Stimulated activated naive B cell treated with anti-CD40 and anti-IgM and Interleukin-4, amounts not matched to agents 10 μg/mL and 1 μg/mL and 100 μg/mL, for 72 hours (primary cell): ENCODE data around the gene DDX3X.
"Not testable (repeated sequence)": the region's sequence is repeated elsewhere in the genome, so short reads cannot be mapped to it uniquely, and the experiment has no call there.

ENCODE experiments used
- ATAC-seq, 2 donors: fragments of 150-1000 bp; cut with Tn5 transposase; replicated peaks; 2 replicates each; pipeline ENCODE4 v1.10.0; 2021; ENCODE audit warnings: moderate library complexity in 1 of 2
- DNase-seq: peaks from one replicate; pipeline ENCODE4 v3.0.0; 2021
- H3K27ac Mint-ChIP-seq: one replicate; pipeline ENCODE4 v1.8.0; 2022; ENCODE audit warnings: mild to moderate bottlenecking, mixed read lengths
- H3K27me3 Mint-ChIP-seq, 2 donors: one replicate each; pipeline ENCODE4 v1.8.0; 2022; ENCODE audit warnings: mixed read lengths in 2 of 2
- H3K36me3 Mint-ChIP-seq, 2 donors: one replicate each; pipeline ENCODE4 v1.8.0; 2022; ENCODE audit warnings: mixed read lengths in 2 of 2, mild to moderate bottlenecking in 1 of 2
- H3K4me1 Mint-ChIP-seq, 2 donors: one replicate each; pipeline ENCODE4 v1.8.0; 2022; ENCODE audit warnings: mixed read lengths in 2 of 2, mild to moderate bottlenecking in 1 of 2
- H3K4me3 Mint-ChIP-seq, 2 donors: one replicate each; pipeline ENCODE4 v1.8.0; 2022; ENCODE audit warnings: mild to moderate bottlenecking in 2 of 2, mixed read lengths in 2 of 2, moderate library complexity in 1 of 2
- H3K9me3 Mint-ChIP-seq, 2 donors: one replicate each; pipeline ENCODE4 v1.8.0; 2022; ENCODE audit warnings: mixed read lengths in 2 of 2, mild to moderate bottlenecking in 1 of 2

DDX3X gene

DNA sequence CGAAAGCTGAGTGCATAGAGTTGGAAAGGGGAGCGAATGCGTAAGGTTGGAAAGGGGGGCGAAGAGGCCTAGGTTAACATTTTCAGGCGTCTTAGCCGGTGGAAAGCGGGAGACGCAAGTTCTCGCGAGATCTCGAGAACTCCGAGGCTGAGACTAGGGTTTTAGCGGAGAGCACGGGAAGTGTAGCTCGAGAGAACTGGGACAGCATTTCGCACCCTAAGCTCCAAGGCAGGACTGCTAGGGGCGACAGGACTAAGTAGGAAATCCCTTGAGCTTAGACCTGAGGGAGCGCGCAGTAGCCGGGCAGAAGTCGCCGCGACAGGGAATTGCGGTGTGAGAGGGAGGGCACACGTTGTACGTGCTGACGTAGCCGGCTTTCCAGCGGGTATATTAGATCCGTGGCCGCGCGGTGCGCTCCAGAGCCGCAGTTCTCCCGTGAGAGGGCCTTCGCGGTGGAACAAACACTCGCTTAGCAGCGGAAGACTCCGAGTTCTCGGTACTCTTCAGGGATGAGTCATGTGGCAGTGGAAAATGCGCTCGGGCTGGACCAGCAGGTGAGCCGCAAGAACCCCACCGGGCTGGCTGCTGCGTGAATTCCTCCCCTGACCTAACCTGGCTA lies at the start of gene DDX3X:
Gene DDX3X, plus strand, starts transcription at position 419 of the 619 bp plus-strand sequence. Its CDS starts 91 bp downstream, at position 510.
- peak within 1 kb of the TSS; percentile 96 to 99 for H3K4me3 Mint-ChIP-seq
- H3K27me3 Mint-ChIP-seq, result peaks cover 0 to 6% of the 10 kb centered on the region in 2 donors
- H3K9me3 Mint-ChIP-seq, result no peaks in the 10 kb centered on the region
- DNase-seq (peak; percentile 89), ATAC-seq (peak; percentile 68 to 69)
- H3K36me3 Mint-ChIP-seq, result peaks cover 24 to 49% of the 10 kb centered on the region in 2 donors
- peaks cover 10 to 35% of the 10 kb centered on the region in 2 donors for H3K4me1 Mint-ChIP-seq
- H3K27ac Mint-ChIP-seq, result peak within 1 kb of the TSS; percentile 100

DNA sequence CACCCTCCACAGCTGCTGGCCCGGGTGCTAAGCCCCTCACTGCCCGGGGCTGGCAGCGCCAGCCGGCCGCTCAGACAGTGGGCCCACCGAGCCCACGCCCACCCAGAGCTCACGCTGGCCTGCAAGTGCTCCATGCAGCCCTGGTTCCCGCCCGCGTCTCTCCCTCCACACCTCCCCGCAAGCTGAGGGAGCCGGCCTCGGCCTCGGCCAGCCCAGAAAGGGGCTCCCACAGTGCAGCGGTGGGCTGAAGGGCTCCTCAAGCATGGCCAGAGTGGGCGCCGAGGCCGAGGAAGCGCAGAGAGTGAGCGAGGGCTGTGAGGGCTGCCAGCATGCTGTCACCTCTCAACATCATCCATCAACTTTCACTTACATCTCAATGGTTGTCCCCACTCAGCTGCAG lies 48.0 kb upstream of the DDX3X start:
- not testable (repeated sequence) for H3K27me3 Mint-ChIP-seq, H3K4me1 Mint-ChIP-seq, H3K4me3 Mint-ChIP-seq, H3K27ac Mint-ChIP-seq, DNase-seq, H3K9me3 Mint-ChIP-seq, ATAC-seq, H3K36me3 Mint-ChIP-seq

GRCh38 chrX:41288641-41289040 lies 45.3 kb upstream of the DDX3X start:
- peaks cover 0 to 4% of the 10 kb centered on the region in 2 donors for H3K27me3 Mint-ChIP-seq
- peaks cover 4 to 5% of the 10 kb centered on the region in 2 donors for H3K9me3 Mint-ChIP-seq
- no peak for DNase-seq
- H3K36me3 Mint-ChIP-seq, result peaks cover 0 to 5% of the 10 kb centered on the region in 2 donors
- no peak overlapping the region for H3K4me3 Mint-ChIP-seq
- no peak for ATAC-seq
- peaks cover 4% of the 10 kb centered on the region in 2 donors for H3K4me1 Mint-ChIP-seq
- H3K27ac Mint-ChIP-seq, result no peak overlapping the region

DNA sequence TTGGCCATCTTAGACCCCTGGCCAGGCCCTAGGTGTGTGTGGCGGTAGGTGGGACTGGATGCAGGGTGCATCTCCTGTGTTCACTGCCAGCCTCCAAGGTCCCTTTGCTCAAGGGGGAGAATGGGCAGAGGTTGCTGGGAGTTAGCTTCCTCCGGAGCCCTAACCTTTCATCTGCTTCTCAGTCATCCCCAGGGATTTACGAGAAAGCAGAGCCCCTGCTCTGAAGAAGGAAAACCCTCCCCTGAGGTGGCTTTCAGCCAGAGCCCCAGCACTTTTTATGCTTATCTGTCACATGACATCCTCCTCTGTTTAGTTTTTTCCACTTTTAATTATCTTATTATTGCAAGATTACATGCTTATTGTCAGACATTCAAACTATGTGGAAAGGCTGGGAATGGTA lies 44.9 kb upstream of the DDX3X start:
- DNase-seq (no peak), ATAC-seq (no peak)
- Mint-ChIP-seq H3K27ac (no peak overlapping the region), H3K4me3 (no peak overlapping the region), H3K9me3 (peaks cover 4 to 5% of the 10 kb centered on the region in 2 donors), H3K27me3 (peaks cover 0 to 4% of the 10 kb centered on the region in 2 donors), H3K36me3 (peaks cover 0 to 5% of the 10 kb centered on the region in 2 donors), H3K4me1 (peaks cover 0 to 2% of the 10 kb centered on the region in 2 donors)

- ATAC-seq (no peak), DNase-seq (no peak)
- H3K4me3 Mint-ChIP-seq, result no peak overlapping the region
- H3K4me1 Mint-ChIP-seq, result peaks cover 0 to 2% of the 10 kb centered on the region in 2 donors
- peaks cover 4 to 5% of the 10 kb centered on the region in 2 donors for H3K9me3 Mint-ChIP-seq
- H3K36me3 Mint-ChIP-seq, result peaks cover 0 to 5% of the 10 kb centered on the region in 2 donors
- no peak overlapping the region for H3K27ac Mint-ChIP-seq
- H3K27me3 Mint-ChIP-seq, result peaks cover 0 to 4% of the 10 kb centered on the region in 2 donors
These were observed 42.7 kb upstream of the DDX3X start for GRCh38 chrX:41291309-41291708.

DNA sequence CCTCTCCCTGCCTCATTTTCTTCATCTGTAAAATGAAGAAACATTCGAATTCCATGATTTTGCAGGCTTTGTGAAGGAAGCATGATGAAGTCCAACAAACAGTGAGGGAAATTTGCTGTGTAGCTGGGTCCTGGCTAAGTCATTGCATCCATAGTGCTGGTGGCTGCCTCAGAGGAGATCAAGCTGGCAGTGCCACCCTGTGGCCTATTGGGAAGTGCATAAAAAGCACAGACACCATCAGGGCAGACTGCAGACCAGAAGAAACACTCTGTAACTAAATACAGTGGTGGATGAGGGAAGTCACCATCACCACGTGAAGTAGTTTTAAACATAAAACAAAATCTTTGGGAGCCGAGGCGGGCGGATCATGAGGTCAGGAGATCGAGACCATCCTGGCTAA lies 40.7 kb upstream of the DDX3X start:
- Mint-ChIP-seq H3K4me3 (no peak overlapping the region), H3K27ac (no peak overlapping the region), H3K27me3 (peaks cover 0 to 4% of the 10 kb centered on the region in 2 donors), H3K4me1 (peaks cover 5% of the 10 kb centered on the region in 2 donors), H3K9me3 (peaks cover 4 to 5% of the 10 kb centered on the region in 2 donors), H3K36me3 (peaks cover 0 to 5% of the 10 kb centered on the region in 2 donors)
- DNase-seq (no peak), ATAC-seq (peak in 1 of 2 donors; percentile 66)

GRCh38 chrX:41300758-41301437 lies 33.1 kb upstream of the DDX3X start:
- DNase-seq, result no peak
- ATAC-seq, result no peak
- H3K27me3 Mint-ChIP-seq, result peaks cover 0 to 11% of the 10 kb centered on the region in 2 donors
- H3K9me3 Mint-ChIP-seq, result no peaks in the 10 kb centered on the region
- no peak overlapping the region for H3K27ac Mint-ChIP-seq
- H3K36me3 Mint-ChIP-seq, result no peaks in the 10 kb centered on the region
- peaks cover 15 to 16% of the 10 kb centered on the region in 2 donors for H3K4me1 Mint-ChIP-seq
- H3K4me3 Mint-ChIP-seq, result no peak overlapping the region

- Mint-ChIP-seq H3K27ac (no peak overlapping the region), H3K9me3 (no peaks in the 10 kb centered on the region), H3K4me1 (peaks cover 15 to 16% of the 10 kb centered on the region in 2 donors), H3K36me3 (no peaks in the 10 kb centered on the region), H3K4me3 (no peak overlapping the region), H3K27me3 (peaks cover 0 to 11% of the 10 kb centered on the region in 2 donors)
- DNase-seq (no peak), ATAC-seq (peak; percentile 49 to 77)
These were observed 32.5 kb upstream of the DDX3X start for GRCh38 chrX:41301438-41301824.

GRCh38 chrX:41302370-41302769 lies 31.6 kb upstream of the DDX3X start:
- H3K9me3 Mint-ChIP-seq, result no peaks in the 10 kb centered on the region
- no peak overlapping the region for H3K4me3 Mint-ChIP-seq
- peaks cover 15 to 16% of the 10 kb centered on the region in 2 donors for H3K4me1 Mint-ChIP-seq
- no peak for DNase-seq
- H3K36me3 Mint-ChIP-seq, result no peaks in the 10 kb centered on the region
- ATAC-seq, result no peak
- no peak overlapping the region for H3K27ac Mint-ChIP-seq
- H3K27me3 Mint-ChIP-seq, result peaks cover 0 to 11% of the 10 kb centered on the region in 2 donors

- Mint-ChIP-seq H3K36me3 (no peaks in the 10 kb centered on the region), H3K4me3 (no peak overlapping the region), H3K27me3 (peaks cover 0 to 11% of the 10 kb centered on the region in 2 donors), H3K4me1 (peaks cover 14% of the 10 kb centered on the region in 2 donors), H3K27ac (no peak overlapping the region), H3K9me3 (no peaks in the 10 kb centered on the region)
- DNase-seq (no peak), ATAC-seq (no peak)
These were observed 30.9 kb upstream of the DDX3X start for GRCh38 chrX:41303013-41303412.

- H3K27me3 Mint-ChIP-seq, result peaks cover 0 to 11% of the 10 kb centered on the region in 2 donors
- no peak overlapping the region for H3K27ac Mint-ChIP-seq
- DNase-seq, result no peak
- peaks cover 7% of the 10 kb centered on the region in 2 donors for H3K4me1 Mint-ChIP-seq
- ATAC-seq, result no peak
- no peaks in the 10 kb centered on the region for H3K36me3 Mint-ChIP-seq
- H3K4me3 Mint-ChIP-seq, result no peak overlapping the region
- H3K9me3 Mint-ChIP-seq, result no peaks in the 10 kb centered on the region
These were observed 29.8 kb upstream of the DDX3X start for GRCh38 chrX:41304178-41304577.

DNA sequence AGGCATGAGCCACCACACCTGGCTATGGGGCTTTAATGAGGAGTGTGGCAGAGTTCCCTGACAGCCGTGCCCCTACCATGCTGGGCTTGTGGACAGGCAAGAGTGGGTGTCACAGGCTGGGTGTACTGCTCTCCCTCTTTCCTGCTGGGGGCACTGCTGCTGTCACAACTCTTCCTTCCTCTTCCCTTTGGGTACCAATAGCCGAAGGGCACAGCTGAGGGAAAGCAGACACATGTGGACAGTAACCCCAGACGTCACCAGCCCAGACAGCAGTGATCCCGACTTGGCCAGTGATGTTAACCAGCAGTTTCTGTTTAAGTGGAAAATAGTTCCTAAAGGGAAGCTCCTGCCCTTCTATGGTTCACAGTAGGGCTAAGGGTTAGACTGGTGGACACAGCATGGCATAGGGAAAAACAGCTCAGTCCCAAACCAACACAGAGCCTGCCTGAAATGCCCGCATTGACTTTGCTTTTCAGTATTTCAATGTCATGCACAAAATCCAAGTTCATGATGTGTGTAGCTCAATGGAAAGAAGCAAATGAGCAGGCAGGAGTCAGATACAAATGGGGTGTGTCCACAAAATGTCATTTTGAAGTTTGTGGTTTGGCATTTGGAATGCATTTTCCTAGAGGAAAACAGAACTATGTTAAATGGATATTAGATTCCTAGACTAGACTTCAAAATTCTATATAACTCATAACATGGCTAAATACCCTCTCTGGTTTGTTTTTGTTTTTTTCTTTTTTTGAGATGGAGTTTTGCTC lies 24.9 kb upstream of the DDX3X start:
- Mint-ChIP-seq H3K36me3 (no peaks in the 10 kb centered on the region), H3K4me1 (no peaks in the 10 kb centered on the region), H3K27me3 (peaks cover 0 to 5% of the 10 kb centered on the region in 2 donors), H3K27ac (no peak overlapping the region), H3K9me3 (no peaks in the 10 kb centered on the region), H3K4me3 (no peak overlapping the region)
- ATAC-seq, result no peak
- no peak for DNase-seq

GRCh38 chrX:41312786-41313185 lies 21.2 kb upstream of the DDX3X start:
- H3K4me1 Mint-ChIP-seq, result no peaks in the 10 kb centered on the region
- H3K4me3 Mint-ChIP-seq, result no peak overlapping the region
- no peaks in the 10 kb centered on the region for H3K36me3 Mint-ChIP-seq
- DNase-seq (no peak), ATAC-seq (no peak)
- peaks cover 0 to 4% of the 10 kb centered on the region in 2 donors for H3K27me3 Mint-ChIP-seq
- no peak overlapping the region for H3K27ac Mint-ChIP-seq
- no peaks in the 10 kb centered on the region for H3K9me3 Mint-ChIP-seq

GRCh38 chrX:41313419-41313818 lies 20.5 kb upstream of the DDX3X start:
- no peak overlapping the region for H3K4me3 Mint-ChIP-seq
- ATAC-seq (no peak), DNase-seq (no peak)
- H3K27ac Mint-ChIP-seq, result no peak overlapping the region
- no peaks in the 10 kb centered on the region for H3K4me1 Mint-ChIP-seq
- H3K36me3 Mint-ChIP-seq, result no peaks in the 10 kb centered on the region
- no peaks in the 10 kb centered on the region for H3K9me3 Mint-ChIP-seq
- H3K27me3 Mint-ChIP-seq, result peaks cover 0 to 4% of the 10 kb centered on the region in 2 donors
